Fibroblast of skin of right quadriceps (primary cell): ENCODE measurements around the gene ANKRD27.
"Not testable (repeated sequence)": the region's sequence is repeated elsewhere in the genome, so short reads cannot be mapped to it uniquely, and the experiment has no call there.

ENCODE experiments used
- DNase-seq: peaks from one replicate; pipeline ENCODE4 v3.0.0-alpha.2; 2013

ANKRD27 gene

GRCh38 chr19:32674931-32675719 is at the start of gene ANKRD27:
Gene ANKRD27 (minus strand): TSS chr19:32675180. CDS start chr19:32659015, 16,165 bp downstream.
- DNase-seq, result peak; percentile 97

GRCh38 chr19:32720936-32721250 is 45.9 kb upstream of the ANKRD27 start:
- DNase-seq, result no peak

GRCh38 chr19:32720216-32720935 is 45.4 kb upstream of the ANKRD27 start:
- DNase-seq, result no peak

- no peak for DNase-seq
Measured at GRCh38 chr19:32719611-32720059, 44.7 kb upstream of the ANKRD27 start, which contains the start of gene TDRD12. Gene TDRD12 (plus strand): TSS chr19:32719767. CDS start chr19:32720073, 306 bp downstream.

- DNase-seq, result no peak
Measured at GRCh38 chr19:32718286-32718685, 43.3 kb upstream of the ANKRD27 start.

- DNase-seq, result no peak
Measured at GRCh38 chr19:32717496-32717895, 42.5 kb upstream of the ANKRD27 start.

GRCh38 chr19:32716203-32716602 is 41.2 kb upstream of the ANKRD27 start:
- not testable (repeated sequence) for DNase-seq

GRCh38 chr19:32711747-32712146 is 36.8 kb upstream of the ANKRD27 start:
- DNase-seq, result no peak

GRCh38 chr19:32709032-32709431 is 34.1 kb upstream of the ANKRD27 start:
- no peak for DNase-seq

- no peak for DNase-seq
Measured at GRCh38 chr19:32708457-32708856, 33.5 kb upstream of the ANKRD27 start.

GRCh38 chr19:32704006-32704405 is 29.0 kb upstream of the ANKRD27 start:
- not testable (repeated sequence) for DNase-seq

GRCh38 chr19:32702010-32702409 is 27.0 kb upstream of the ANKRD27 start:
- no peak for DNase-seq

- DNase-seq, result not testable (repeated sequence)
Measured at GRCh38 chr19:32700129-32700528, 25.1 kb upstream of the ANKRD27 start.

- not testable (repeated sequence) for DNase-seq
Measured at GRCh38 chr19:32696771-32697170, 21.8 kb upstream of the ANKRD27 start.

- DNase-seq, result not testable (repeated sequence)
Measured at GRCh38 chr19:32695506-32695905, 20.5 kb upstream of the ANKRD27 start.

- DNase-seq, result not testable (repeated sequence)
Measured at GRCh38 chr19:32694851-32695250, 19.9 kb upstream of the ANKRD27 start.

GRCh38 chr19:32694316-32694715 is 19.3 kb upstream of the ANKRD27 start:
- not testable (repeated sequence) for DNase-seq

GRCh38 chr19:32693151-32694108 is 18.4 kb upstream of the ANKRD27 start:
- DNase-seq, result not testable (repeated sequence)

GRCh38 chr19:32692727-32693061 is 17.7 kb upstream of the ANKRD27 start:
- no peak for DNase-seq

GRCh38 chr19:32691952-32692726 is 17.2 kb upstream of the ANKRD27 start:
- DNase-seq, result peak; percentile 61

- peak; percentile 81 for DNase-seq
Measured at GRCh38 chr19:32691291-32691951, 16.4 kb upstream of the ANKRD27 start, which contains the start of gene NUDT19. Gene NUDT19 (plus strand): TSS chr19:32691821. CDS start chr19:32691961, 140 bp downstream.
